NT2/D1 (cell line): ENCODE data around the gene BRME1.

Experiments used
- SUZ12 ChIP-seq: IDR thresholded peaks from 2 replicates; pipeline ENCODE4 v1.6.1; 2011; ENCODE audit not compliant: insufficient read length, insufficient read depth; ENCODE audit errors: extremely low read depth
- YY1 ChIP-seq: IDR thresholded peaks from 2 replicates; pipeline ENCODE4 v1.6.1; 2011; ENCODE audit not compliant: insufficient read length, insufficient read depth
- ZNF274 ChIP-seq: IDR thresholded peaks from 2 replicates; pipeline ENCODE4 v1.6.1; 2011; ENCODE audit warnings: mild to moderate bottlenecking, low read depth, low read length

DNA sequence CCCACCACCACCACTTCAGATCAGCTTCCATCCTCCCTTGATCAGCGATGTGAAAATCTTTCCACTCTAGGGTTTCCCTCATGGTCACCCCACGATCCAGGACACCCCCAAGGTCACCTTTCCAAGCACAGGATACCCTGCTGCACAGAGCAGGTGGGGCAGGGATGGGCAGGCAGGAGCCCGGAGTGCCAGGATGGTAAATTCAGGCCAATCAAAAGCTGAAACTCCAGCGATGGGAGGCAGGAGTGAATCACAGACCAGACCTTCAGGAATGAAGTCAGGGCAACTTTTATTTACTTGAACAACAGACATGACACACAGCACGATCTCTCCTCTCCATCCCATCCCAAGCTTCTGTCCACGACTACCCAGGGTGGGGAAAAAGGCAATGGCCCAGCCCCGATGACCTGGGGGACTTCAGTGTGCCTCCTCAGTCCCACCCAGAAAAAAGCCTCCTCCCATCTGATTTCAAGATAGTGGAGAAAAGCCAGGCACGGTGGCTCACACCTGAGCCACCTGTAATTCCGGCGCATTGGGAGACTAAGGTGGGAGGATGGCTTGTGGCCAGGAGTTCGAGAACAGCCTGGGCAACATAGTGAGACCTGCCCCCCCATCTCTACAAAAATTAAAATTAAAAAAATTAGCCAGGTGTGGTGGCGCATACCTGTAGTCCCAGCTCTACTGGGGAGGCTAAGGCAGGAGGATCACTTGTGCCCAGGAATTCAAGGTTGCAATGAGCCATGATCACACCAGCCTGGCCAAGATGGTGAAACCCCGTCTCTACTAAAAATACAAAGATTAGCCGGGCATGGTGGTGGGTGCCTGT is 71.5 kb downstream of the BRME1 start:
- TF ChIP-seq YY1 (no peak), SUZ12 (no peak), ZNF274 (no peak)
